ENCODE results near the gene C4orf50. TPM values are rescaled to one million over a fixed set of nuclear protein-coding genes. Genes with fewer than 3 reads are reported as not detected.

Gene C4orf50
- total RNA-seq, 1 donor from 2014 or later: 0.12 TPM

DNA sequence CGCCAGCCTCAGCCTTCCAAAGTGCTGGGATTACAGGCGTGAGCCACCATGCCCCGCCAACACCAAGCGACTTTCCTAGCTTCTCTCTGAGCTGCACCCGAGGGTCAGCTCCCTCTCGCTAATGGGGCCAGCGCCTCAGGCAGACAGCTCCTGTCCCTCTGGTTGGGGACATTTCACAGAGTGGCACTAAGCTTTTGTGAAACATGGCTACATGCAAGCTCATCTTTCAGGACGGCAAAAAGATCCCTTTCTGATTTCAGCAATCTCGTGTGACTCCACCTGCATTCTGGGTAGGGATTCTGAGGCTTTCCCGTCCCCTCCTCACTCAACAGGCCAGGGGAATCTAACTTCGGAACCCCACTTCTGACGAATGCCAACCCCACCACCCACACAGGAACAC is 31.0 kb upstream of the C4orf50 start:
- no peak overlapping the region for H3K27ac ChIP-seq
- DNase-seq (no peak), ATAC-seq (no peak)
- intact Hi-C loops (cut with DNase I): no loop called here
- TF ChIP-seq CTCF (IDR thresholded peaks at IDR 0.05): no peak
- H3K4me1 ChIP-seq: no peaks in the 10 kb centered on the region
- no peaks in the 10 kb centered on the region for H3K9me3 ChIP-seq
- peaks cover 5% of the 10 kb centered on the region for H3K27me3 ChIP-seq
- no peaks in the 10 kb centered on the region for H3K36me3 ChIP-seq
- no peak overlapping the region for H3K4me3 ChIP-seq

GRCh38 chr4:6048537-6048936 is 30.3 kb upstream of the C4orf50 start:
- Histone ChIP-seq H3K27ac (no peak overlapping the region), H3K27me3 (peaks cover 5% of the 10 kb centered on the region), H3K36me3 (no peaks in the 10 kb centered on the region), H3K4me3 (no peak overlapping the region), H3K9me3 (no peaks in the 10 kb centered on the region), H3K4me1 (no peaks in the 10 kb centered on the region)
- no peak for ATAC-seq
- DNase-seq: no peak
- intact Hi-C loops (cut with DNase I): no loop called here
- no peak for TF ChIP-seq CTCF (IDR thresholded peaks at IDR 0.05)

DNA sequence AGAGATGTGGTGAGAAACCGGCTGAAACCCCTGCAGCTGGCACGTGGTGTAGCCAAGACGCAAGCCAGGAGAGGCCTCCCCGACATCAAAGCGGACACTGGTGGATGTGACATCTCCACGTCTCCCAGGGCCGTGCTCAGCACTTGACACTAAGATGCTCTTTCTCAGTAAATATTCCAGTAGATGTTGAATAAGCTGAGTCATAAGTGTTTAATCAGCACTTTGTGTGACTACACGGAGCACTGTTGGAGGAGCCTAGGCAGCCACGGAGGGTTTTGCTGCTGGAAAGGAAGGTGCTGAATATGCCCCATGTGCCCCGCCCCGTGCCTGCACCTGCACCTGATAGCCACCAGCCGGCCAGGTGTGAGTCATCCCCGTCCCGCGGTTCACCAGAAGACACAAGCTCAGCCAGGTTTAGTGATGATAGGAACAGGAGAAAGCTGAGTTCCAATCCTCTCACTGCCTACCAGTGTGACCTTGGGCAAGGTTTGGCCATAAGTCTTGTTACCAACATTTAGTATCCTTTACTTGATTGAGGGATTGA is 29.0 kb upstream of the C4orf50 start:
- H3K27ac ChIP-seq: no peak overlapping the region
- H3K27me3 ChIP-seq: peaks cover 8% of the 10 kb centered on the region
- H3K4me3 ChIP-seq: no peak overlapping the region
- no peaks in the 10 kb centered on the region for H3K4me1 ChIP-seq
- DNase-seq (no peak), ATAC-seq (no peak)
- no peaks in the 10 kb centered on the region for H3K9me3 ChIP-seq
- intact Hi-C loops (cut with DNase I): no loop called here
- no peaks in the 10 kb centered on the region for H3K36me3 ChIP-seq
- no peak for TF ChIP-seq CTCF (IDR thresholded peaks at IDR 0.05)

DNA sequence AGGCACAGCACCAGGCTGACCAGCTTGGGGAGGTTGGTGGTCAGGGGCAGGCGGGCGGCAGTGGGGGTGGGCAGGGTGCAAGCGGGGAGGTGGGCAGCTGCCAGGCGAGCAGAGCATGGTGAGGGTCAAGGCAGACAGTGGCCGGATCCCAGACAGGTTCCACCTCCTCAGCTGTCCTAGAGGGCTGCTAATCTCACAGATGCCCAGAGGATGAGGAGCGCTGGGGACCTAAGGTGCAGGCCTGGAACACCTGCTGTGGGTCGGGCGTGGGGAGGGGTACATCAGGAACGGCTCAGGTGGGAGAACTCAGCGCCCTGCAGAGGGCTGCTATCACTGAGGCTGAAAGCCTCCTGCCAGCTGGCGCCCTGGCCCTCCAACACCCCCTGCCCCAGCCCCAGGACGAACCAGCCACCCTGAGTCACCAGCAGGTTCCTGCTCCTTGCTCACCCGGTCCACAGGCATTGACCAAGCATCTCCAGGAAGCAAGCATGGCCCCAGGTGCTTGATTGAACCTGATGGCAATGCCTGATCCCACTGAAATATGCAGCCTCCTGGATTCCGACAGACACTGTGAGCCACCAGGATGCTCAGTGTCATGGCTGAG is 28.4 kb upstream of the C4orf50 start:
- H3K4me3 ChIP-seq: no peak overlapping the region
- H3K4me1 ChIP-seq: no peaks in the 10 kb centered on the region
- no peak overlapping the region for H3K27ac ChIP-seq
- no peaks in the 10 kb centered on the region for H3K36me3 ChIP-seq
- DNase-seq (no peak), ATAC-seq (no peak)
- no peak for TF ChIP-seq CTCF (IDR thresholded peaks at IDR 0.05)
- intact Hi-C loops (cut with DNase I): no loop called here
- no peaks in the 10 kb centered on the region for H3K9me3 ChIP-seq
- peaks cover 8% of the 10 kb centered on the region for H3K27me3 ChIP-seq

GRCh38 chr4:6044805-6045204 is 26.6 kb upstream of the C4orf50 start:
- TF ChIP-seq CTCF (IDR thresholded peaks at IDR 0.05): no peak
- Histone ChIP-seq H3K4me1 (no peaks in the 10 kb centered on the region), H3K36me3 (no peaks in the 10 kb centered on the region), H3K9me3 (no peaks in the 10 kb centered on the region), H3K4me3 (no peak overlapping the region), H3K27me3 (peaks cover 8% of the 10 kb centered on the region), H3K27ac (no peak overlapping the region)
- intact Hi-C loops (cut with DNase I): no loop called here
- DNase-seq (no peak), ATAC-seq (no peak)

DNA sequence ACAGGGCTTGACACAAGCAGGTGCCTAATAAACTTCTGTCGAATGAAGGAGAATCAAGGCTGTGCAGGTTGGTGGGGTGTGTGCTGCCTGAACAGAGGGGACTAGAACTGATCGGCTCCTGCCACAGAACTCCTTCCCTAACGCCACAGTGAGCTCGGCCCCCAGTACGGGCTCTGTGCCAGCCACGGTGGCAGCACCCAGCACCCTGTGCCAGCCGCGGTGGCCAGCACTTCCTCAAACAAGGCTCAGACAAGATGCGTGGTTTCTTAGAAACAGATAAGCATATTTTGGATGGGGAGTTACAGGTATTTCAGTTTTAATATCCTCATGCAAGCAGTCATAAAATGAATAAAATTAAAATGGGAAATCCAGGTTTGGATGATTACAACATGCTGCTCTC is 26.0 kb upstream of the C4orf50 start:
- intact Hi-C loops (cut with DNase I): no loop called here

More for the DNA sequence above, 26.0 kb upstream of the C4orf50 start:
- no peaks in the 10 kb centered on the region for H3K36me3 ChIP-seq
- no peak for ATAC-seq
- no peak for DNase-seq
- no peaks in the 10 kb centered on the region for H3K9me3 ChIP-seq
- H3K4me1 ChIP-seq: no peaks in the 10 kb centered on the region
- H3K27me3 ChIP-seq: peaks cover 8% of the 10 kb centered on the region
- H3K27ac ChIP-seq: no peak overlapping the region
- TF ChIP-seq CTCF (IDR thresholded peaks at IDR 0.05): no peak
- H3K4me3 ChIP-seq: no peak overlapping the region

Data from upper lobe of right lung (tissue), 1 donor.